GM19455 (cell line): ENCODE results near the gene MLST8.
"Not testable (repeated sequence)": the region's sequence is repeated elsewhere in the genome, so short reads cannot be mapped to it uniquely, and the experiment has no call there.

Source experiments
- ATAC-seq: cut with Tn5 transposase; IDR thresholded peaks from one replicate; pipeline ENCODE4 v1.9.1; 2021; ENCODE audit not compliant: unreplicated experiment

Gene MLST8

GRCh38 chr16:2190002-2190658 lies 15.1 kb upstream of the MLST8 start:
- ATAC-seq, result no peak

- no peak for ATAC-seq
These were observed 14.4 kb upstream of the MLST8 start for GRCh38 chr16:2190659-2191445.

GRCh38 chr16:2191446-2191706 lies 13.9 kb upstream of the MLST8 start:
- no peak for ATAC-seq

GRCh38 chr16:2194166-2194834 lies 11.0 kb upstream of the MLST8 start:
- ATAC-seq, result no peak

GRCh38 chr16:2194852-2195321 lies 10.4 kb upstream of the MLST8 start:
- no peak for ATAC-seq

GRCh38 chr16:2195322-2196161 lies 9.7 kb upstream of the MLST8 start:
- ATAC-seq, result no peak

- no peak for ATAC-seq
These were observed 8.9 kb upstream of the MLST8 start, which contains the start of gene CASKIN1 for GRCh38 chr16:2196162-2196980. CASKIN1 (minus strand) TSS chr16:2196605; CDS start chr16:2196432, 173 bp downstream.

GRCh38 chr16:2196981-2197511 lies 8.2 kb upstream of the MLST8 start:
- ATAC-seq, result no peak

- ATAC-seq, result no peak
These were observed 7.5 kb upstream of the MLST8 start for GRCh38 chr16:2197765-2198164.

- ATAC-seq, result no peak
These were observed 7.0 kb upstream of the MLST8 start for GRCh38 chr16:2198283-2198682.

GRCh38 chr16:2199095-2199494 lies 6.2 kb upstream of the MLST8 start:
- no peak for ATAC-seq

GRCh38 chr16:2199621-2200139 lies 5.6 kb upstream of the MLST8 start:
- ATAC-seq, result no peak

GRCh38 chr16:2200313-2200712 lies 4.9 kb upstream of the MLST8 start:
- ATAC-seq, result no peak

- not testable (repeated sequence) for ATAC-seq
These were observed 2.0 kb upstream of the MLST8 start for GRCh38 chr16:2203119-2203688.

- peak; percentile 7 for ATAC-seq
These were observed 694 bp upstream of the MLST8 start for GRCh38 chr16:2204416-2205103.

- no peak for ATAC-seq
These were observed 686 bp downstream of the MLST8 start for GRCh38 chr16:2205967-2206313.

- ATAC-seq, result no peak
These were observed 1.1 kb downstream of the MLST8 start for GRCh38 chr16:2206420-2206779.

- no peak for ATAC-seq
These were observed 1.7 kb downstream of the MLST8 start for GRCh38 chr16:2206780-2207433.

GRCh38 chr16:2207872-2208271 lies 2.6 kb downstream of the MLST8 start:
- ATAC-seq, result no peak
